ENCODE results near the gene CDK5RAP1. TPM values are rescaled to one million over a fixed set of nuclear protein-coding genes. Genes with fewer than 3 reads are reported as not detected.
"Not testable (repeated sequence)": the region's sequence is repeated elsewhere in the genome, so short reads cannot be mapped to it uniquely, and the experiment has no call there.

CDK5RAP1 gene, protein sequence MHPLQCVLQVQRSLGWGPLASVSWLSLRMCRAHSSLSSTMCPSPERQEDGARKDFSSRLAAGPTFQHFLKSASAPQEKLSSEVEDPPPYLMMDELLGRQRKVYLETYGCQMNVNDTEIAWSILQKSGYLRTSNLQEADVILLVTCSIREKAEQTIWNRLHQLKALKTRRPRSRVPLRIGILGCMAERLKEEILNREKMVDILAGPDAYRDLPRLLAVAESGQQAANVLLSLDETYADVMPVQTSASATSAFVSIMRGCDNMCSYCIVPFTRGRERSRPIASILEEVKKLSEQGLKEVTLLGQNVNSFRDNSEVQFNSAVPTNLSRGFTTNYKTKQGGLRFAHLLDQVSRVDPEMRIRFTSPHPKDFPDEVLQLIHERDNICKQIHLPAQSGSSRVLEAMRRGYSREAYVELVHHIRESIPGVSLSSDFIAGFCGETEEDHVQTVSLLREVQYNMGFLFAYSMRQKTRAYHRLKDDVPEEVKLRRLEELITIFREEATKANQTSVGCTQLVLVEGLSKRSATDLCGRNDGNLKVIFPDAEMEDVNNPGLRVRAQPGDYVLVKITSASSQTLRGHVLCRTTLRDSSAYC
- polyA plus RNA-seq (2012; ENCODE audit: insufficient read depth, insufficient read length), result 45.6 TPM

DNA sequence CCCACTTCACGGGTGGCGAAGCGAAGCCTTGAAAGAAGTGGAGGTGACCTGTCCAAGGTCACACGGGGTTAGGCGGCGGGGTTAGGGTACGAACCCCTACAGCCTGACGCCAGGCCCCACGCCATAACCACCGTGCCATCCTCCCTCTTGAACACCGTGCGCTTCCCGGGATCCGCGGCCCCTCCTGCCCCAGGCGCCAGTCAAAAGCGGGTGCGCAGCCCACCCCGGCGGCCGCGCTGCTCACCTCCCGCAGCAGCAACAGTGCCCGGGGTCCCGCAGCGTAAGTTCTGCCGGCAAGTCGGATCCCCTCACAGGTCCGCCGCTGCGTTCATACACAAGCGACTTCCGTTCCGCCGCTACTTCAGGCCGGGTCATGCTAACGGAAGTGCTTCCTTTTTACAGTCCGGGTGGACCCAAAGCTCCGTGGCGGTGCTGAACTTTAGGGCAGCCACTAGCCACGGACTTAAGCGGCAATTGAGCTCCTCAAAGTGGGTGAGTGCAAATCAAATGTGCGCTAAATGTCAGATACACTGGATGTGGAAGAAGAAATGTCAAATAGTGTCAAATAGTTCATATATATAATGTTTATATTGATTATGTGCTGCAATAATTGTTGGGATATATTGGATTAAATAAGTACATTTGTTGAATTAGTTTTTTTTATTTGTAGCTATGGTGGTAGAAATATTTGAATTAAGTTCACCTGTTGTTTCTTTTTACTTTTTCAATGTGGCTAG lies at the start of gene CDK5RAP1:
Gene CDK5RAP1, minus strand, starts transcription at position 336 of the 737 bp plus-strand sequence. CDS start 4,455 bp downstream, outside the sequence.
- DNase-seq (ENCODE audit: low read depth, low spot score), result peak; percentile 90
- peak within 1 kb of the TSS; percentile 100 for H3K4me3 ChIP-seq (ENCODE audit: low read length)

DNA sequence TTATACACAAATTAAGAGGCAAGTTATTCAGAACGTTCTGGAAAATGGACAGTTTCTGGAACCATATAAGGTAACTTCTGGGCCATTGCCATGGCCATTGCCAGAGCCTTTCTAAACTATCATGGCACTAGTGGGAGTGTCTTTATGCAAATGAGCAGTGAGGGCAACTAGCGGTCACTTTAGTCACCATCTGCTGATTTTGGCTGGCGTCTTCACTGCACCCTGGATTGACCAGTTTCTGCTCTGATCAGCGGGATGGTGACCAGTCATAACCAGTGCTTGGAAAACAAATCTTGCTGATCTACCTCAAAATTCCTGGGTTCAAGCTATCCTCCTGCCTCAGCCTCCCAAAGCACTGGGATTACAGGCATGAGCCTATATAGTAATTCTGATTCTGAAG lies 49.5 kb upstream of the CDK5RAP1 start:
- H3K4me3 ChIP-seq (ENCODE audit: low read length), result no peak overlapping the region
- no peak for DNase-seq (ENCODE audit: low read depth, low spot score)

GRCh38 chr20:33445881-33446625 lies 44.7 kb upstream of the CDK5RAP1 start:
- no peak for DNase-seq (ENCODE audit: low read depth, low spot score)

DNA sequence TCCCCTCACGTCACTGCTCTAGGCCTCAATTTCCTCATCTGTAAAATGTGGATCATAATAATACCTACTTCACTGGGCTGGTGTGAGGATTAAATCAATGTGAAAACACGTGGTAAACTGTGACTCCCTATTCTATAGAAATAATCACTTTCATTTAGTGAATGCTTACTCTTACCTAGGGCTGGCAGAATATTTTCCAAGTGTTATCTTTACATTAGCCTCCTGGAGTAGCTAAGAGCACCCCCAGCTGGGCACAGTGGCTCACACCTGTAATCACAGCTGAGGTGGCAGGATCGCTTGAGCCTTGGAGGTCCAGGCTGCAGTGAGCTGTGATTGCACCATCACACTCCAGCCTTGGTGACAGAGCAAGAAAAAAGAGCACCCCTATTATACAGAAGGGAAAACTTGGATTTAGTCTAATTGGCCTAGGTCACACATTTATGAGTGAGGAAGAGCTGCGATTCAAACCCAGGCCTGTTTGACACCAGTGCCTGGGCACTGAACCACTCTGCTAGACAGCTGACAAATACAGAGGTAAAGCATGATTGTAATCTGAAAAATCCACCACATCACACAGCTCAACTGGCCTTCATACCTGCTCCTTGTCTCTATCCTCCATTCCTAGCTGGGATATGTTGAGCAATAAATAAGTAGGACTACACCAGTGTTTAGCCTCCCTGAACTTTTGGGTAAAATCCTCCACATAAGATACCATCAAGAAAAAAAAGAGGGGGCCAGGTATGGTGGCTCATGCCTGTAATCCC lies 43.7 kb upstream of the CDK5RAP1 start:
- H3K4me3 ChIP-seq (ENCODE audit: low read length), result peak overlapping the region; percentile 75
- DNase-seq (ENCODE audit: low read depth, low spot score), result no peak

More at GRCh38 chr20:33445881-33446625, 44.7 kb upstream of the CDK5RAP1 start:
- no peak overlapping the region for H3K4me3 ChIP-seq (ENCODE audit: low read length)

- H3K4me3 ChIP-seq (ENCODE audit: low read length), result peak within 1 kb of the TSS; percentile 75
- peak; percentile 67 for DNase-seq (ENCODE audit: low read depth, low spot score)
Measured at GRCh38 chr20:33443512-33444239, 42.4 kb upstream of the CDK5RAP1 start, which contains the start of gene SNTA1. TSS of gene SNTA1 (minus strand) at chr20:33443763. CDS start at chr20:33443620, 143 bp downstream.

- no peak for DNase-seq (ENCODE audit: low read depth, low spot score)
- peak overlapping the region; percentile 75 for H3K4me3 ChIP-seq (ENCODE audit: low read length)
Measured at GRCh38 chr20:33443006-33443511, 41.7 kb upstream of the CDK5RAP1 start.

- peak overlapping the region; percentile 75 for H3K4me3 ChIP-seq (ENCODE audit: low read length)
- DNase-seq (ENCODE audit: low read depth, low spot score), result no peak
Measured at GRCh38 chr20:33442136-33443005, 41.1 kb upstream of the CDK5RAP1 start.

DNA sequence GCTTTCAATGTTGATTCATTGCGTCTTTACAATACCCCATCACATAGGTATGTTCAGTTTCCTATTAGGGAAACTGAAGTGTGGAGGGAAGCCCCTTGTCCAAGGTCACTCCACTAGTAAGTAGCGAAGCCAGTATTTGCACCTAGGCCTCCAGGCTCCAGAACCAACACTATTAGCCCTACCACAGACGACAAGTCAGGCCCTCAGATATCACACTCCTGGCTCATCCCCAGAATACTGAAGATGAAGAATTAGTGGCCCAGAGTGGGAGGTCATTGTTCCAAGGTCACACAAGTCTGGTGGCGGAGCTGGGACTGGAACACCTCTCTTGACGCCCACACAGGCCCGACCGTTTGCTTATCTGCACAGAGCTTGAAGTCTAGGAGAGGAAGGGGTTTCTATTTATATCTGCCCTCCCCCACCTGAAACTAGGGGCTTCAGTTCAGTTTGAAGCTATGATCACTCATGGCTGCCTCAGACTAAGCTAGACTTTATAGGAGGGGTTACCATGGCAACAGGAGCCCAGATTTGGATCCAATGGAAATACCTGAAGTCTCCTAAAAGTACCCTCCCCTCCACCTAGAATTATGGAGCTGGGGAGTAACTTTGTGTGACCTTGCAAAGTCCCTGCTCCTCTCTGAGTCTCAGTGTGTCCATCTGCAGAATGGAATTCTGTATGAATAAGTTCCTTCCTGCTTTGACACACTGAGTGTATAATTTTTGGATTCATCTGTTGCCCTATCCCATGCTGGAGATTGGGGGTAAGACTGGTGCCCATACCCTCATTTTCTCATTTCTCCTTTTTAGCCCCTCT lies 40.0 kb upstream of the CDK5RAP1 start:
- no peak for DNase-seq (ENCODE audit: low read depth, low spot score)

DNA sequence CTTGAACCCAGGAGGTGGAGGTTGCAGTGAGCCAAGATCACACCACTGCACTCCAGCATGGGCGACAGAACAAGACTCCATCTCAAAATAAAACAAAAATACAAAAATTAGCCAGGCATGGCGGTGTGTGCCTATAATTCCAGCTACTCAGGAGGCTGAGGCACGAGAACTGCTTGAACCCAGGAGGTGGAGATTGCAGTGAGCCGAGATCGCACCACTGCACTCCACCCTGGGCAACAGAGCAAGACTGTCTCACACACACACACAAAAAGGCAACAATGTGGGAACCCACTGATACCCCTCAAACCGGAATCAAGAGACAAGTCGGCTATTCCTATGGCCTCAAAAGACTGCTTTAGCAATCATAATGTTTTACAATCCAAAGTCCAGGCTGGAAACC lies 39.2 kb upstream of the CDK5RAP1 start:
- H3K4me3 ChIP-seq (ENCODE audit: low read length); DNase-seq (ENCODE audit: low read depth, low spot score): not testable (repeated sequence)

More for the DNA sequence above, 40.0 kb upstream of the CDK5RAP1 start:
- no peak overlapping the region for H3K4me3 ChIP-seq (ENCODE audit: low read length)

- no peak overlapping the region for H3K4me3 ChIP-seq (ENCODE audit: low read length)
- no peak for DNase-seq (ENCODE audit: low read depth, low spot score)
Measured at GRCh38 chr20:33438481-33438880, 37.2 kb upstream of the CDK5RAP1 start.

DNA sequence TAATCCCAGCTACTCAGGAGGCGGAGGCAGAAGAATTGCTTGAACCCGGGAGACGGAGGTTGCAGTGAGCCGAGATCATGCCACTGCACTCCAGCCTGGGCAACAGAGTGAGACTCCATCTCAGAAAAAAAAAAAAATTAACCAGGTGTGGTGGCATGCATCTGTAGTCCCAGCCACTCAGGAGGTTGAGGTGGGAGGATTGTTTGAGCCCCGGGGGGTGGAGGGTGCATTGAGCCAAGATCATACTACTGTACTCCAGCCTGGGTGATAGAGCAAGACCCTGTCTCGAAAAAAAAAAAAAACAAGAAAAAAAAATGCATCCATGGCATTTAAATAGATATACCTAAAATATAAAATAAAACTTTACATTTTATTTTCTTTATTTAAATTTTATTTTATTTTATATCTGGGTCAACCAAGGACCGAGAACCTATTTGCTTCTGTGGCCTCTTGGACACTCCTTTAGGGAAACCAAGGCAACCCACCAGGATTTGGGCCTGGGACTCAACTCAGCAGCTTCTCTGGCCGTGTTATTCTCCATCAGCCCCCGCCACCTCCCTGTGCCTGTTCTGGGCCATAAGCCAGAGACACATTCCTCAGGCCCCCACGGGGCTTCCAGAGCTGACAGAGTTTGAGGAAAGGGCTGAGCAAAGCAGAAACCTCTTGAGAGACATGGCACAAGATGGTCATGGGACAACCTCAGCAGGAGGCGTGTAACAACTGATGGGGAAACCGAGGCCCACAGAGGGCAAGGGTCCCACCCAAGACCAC lies 36.0 kb upstream of the CDK5RAP1 start:
- no peak for DNase-seq (ENCODE audit: low read depth, low spot score)
- no peak overlapping the region for H3K4me3 ChIP-seq (ENCODE audit: low read length)

GRCh38 chr20:33434434-33434833 lies 33.1 kb upstream of the CDK5RAP1 start:
- H3K4me3 ChIP-seq (ENCODE audit: low read length), result no peak overlapping the region
- DNase-seq (ENCODE audit: low read depth, low spot score), result no peak

- H3K4me3 ChIP-seq (ENCODE audit: low read length), result no peak overlapping the region
- no peak for DNase-seq (ENCODE audit: low read depth, low spot score)
Measured at GRCh38 chr20:33433465-33434234, 32.3 kb upstream of the CDK5RAP1 start.

GRCh38 chr20:33431797-33432381 lies 30.6 kb upstream of the CDK5RAP1 start:
- no peak overlapping the region for H3K4me3 ChIP-seq (ENCODE audit: low read length)
- no peak for DNase-seq (ENCODE audit: low read depth, low spot score)
